Activated naive CD4-positive, alpha-beta T cell treated with anti-CD3 and anti-CD28 coated beads for 36 hours (primary cell): ENCODE results near the gene ASXL2. TPM values are rescaled to one million over a fixed set of nuclear protein-coding genes. Genes with fewer than 3 reads are reported as not detected.
"Not testable (repeated sequence)": the region's sequence is repeated elsewhere in the genome, so short reads cannot be mapped to it uniquely, and the experiment has no call there.

ENCODE experiments used
- CTCF ChIA-PET: fragments of 350-600 bp; sonication (Branson Sonifier 250); formaldehyde crosslinking; loops from one replicate; lab custom pipeline; 2021; ENCODE audit warnings: antibody characterized with exemption; lab: Charles Lee
- DNase-seq: peaks from one replicate; pipeline ENCODE4 v3.0.0-alpha.2; 2020
- H3K27ac Mint-ChIP-seq: one replicate; pipeline ENCODE4 v1.8.0; 2021; ENCODE audit warnings: mild to moderate bottlenecking, mixed read lengths
- H3K27me3 Mint-ChIP-seq: one replicate; pipeline ENCODE4 v1.8.0; 2021; ENCODE audit warnings: low read depth, mixed read lengths
- H3K36me3 Mint-ChIP-seq: one replicate; pipeline ENCODE4 v1.8.0; 2021; ENCODE audit warnings: low read depth, mixed read lengths
- H3K4me1 Mint-ChIP-seq: one replicate; pipeline ENCODE4 v1.8.0; 2021; ENCODE audit warnings: low read depth, mixed read lengths
- H3K4me3 Mint-ChIP-seq: one replicate; pipeline ENCODE4 v1.8.0; 2021; ENCODE audit warnings: mild to moderate bottlenecking, moderate library complexity, mixed read lengths
- H3K9me3 Mint-ChIP-seq: one replicate; pipeline ENCODE4 v1.8.0; 2021; ENCODE audit warnings: mixed read lengths
- intact Hi-C: fragments of 100-400 bp; cut with micrococcal nuclease; formaldehyde crosslinking; loops from one replicate; pipeline ENCODE4 v1.15.1; 2023
- total RNA-seq, 2 experiments: library from RNA; stranded (reverse); gene quantifications; one replicate each; pipeline ENCODE4 v1.2.3, GENCODE V29; 2021

Gene ASXL2
- total RNA-seq, 2 experiments from 2014 or later = 25.2 to 29.1 TPM

GRCh38 chr2:25712455-25712854 lies 165.8 kb downstream of the ASXL2 start:
- H3K36me3 Mint-ChIP-seq = no peaks in the 10 kb centered on the region
- no peak overlapping the region for H3K4me3 Mint-ChIP-seq
- intact Hi-C loops = no loop called here
- peaks cover 4% of the 10 kb centered on the region for H3K27me3 Mint-ChIP-seq
- H3K9me3 Mint-ChIP-seq = no peaks in the 10 kb centered on the region
- CTCF ChIA-PET = interaction anchor here (5.4 kb wide), 1 partner anchor 13 kb away, joined by 38 read pairs; no protein-coding TSS in a partner anchor
- H3K4me1 Mint-ChIP-seq = peaks cover 7% of the 10 kb centered on the region
- DNase-seq = no peak
- H3K27ac Mint-ChIP-seq = no peak overlapping the region

- Mint-ChIP-seq H3K9me3 (no peaks in the 10 kb centered on the region), H3K4me1 (peaks cover 7% of the 10 kb centered on the region), H3K27me3 (peaks cover 4% of the 10 kb centered on the region), H3K27ac (no peak overlapping the region), H3K4me3 (peak overlapping the region; percentile 13), H3K36me3 (no peaks in the 10 kb centered on the region)
- no peak for DNase-seq
- CTCF ChIA-PET = interaction anchor here (0.6 to 5.4 kb wide), 2 partner anchors 12 to 294 kb away, joined by 6 to 38 read pairs; no protein-coding TSS in a partner anchor
- intact Hi-C loops = no loop called here
Observed at GRCh38 chr2:25711675-25712354, 166.5 kb downstream of the ASXL2 start.

DNA sequence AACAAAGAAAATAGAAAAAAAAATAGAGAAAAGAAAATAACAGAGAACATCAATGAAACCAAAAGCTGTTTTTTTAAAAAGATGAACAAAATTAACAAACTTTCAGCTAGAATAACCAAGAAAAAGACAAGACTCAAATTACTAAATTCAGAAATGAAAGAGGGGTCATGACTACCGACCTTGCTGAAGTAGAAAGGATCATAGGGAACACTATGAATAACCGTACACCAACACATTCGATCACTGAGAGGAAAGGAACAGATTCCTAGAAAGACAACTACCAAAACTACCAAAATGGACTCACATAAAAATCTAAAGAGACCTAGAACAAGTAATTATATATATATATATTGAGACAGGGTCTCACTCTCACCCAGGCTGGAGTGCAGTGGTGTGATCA lies 167.5 kb downstream of the ASXL2 start:
- Mint-ChIP-seq H3K27me3 (peaks cover 4% of the 10 kb centered on the region), H3K27ac (no peak overlapping the region), H3K36me3 (no peaks in the 10 kb centered on the region), H3K4me1 (peaks cover 7% of the 10 kb centered on the region), H3K9me3 (no peaks in the 10 kb centered on the region), H3K4me3 (no peak overlapping the region)
- no peak for DNase-seq
- CTCF ChIA-PET = interaction anchor here (0.6 to 5.4 kb wide), 3 partner anchors 9 to 147 kb away, joined by 3 to 38 read pairs (median 3); no protein-coding TSS in a partner anchor
- intact Hi-C loops = no loop called here

DNA sequence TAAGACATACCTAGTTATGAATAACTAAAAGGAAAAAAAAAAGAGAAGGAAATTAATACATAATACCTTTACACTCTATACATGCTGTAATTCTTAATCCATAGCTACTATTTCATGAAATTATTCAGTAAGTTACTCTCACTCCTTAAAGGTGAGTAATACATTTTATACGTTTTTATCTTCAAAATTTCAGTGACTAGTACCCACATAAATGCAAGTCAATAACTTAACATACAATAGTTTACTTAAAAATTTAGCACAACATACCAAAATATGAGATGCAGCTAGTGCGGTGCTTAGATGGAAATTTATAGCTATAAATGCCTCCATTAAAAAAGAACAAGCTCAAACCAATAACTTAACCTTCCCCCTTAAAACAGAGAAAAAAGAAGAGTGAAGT lies 168.9 kb downstream of the ASXL2 start:
- H3K9me3 Mint-ChIP-seq = no peaks in the 10 kb centered on the region
- H3K27me3 Mint-ChIP-seq = peaks cover 4% of the 10 kb centered on the region
- no peak overlapping the region for H3K4me3 Mint-ChIP-seq
- intact Hi-C loops = no loop called here
- H3K4me1 Mint-ChIP-seq = peaks cover 7% of the 10 kb centered on the region
- no peaks in the 10 kb centered on the region for H3K36me3 Mint-ChIP-seq
- H3K27ac Mint-ChIP-seq = no peak overlapping the region
- CTCF ChIA-PET = interaction anchor here (0.6 to 5.4 kb wide), 4 partner anchors 10 to 435 kb away, joined by 3 to 38 read pairs (median 4); no protein-coding TSS in a partner anchor
- no peak for DNase-seq

GRCh38 chr2:25707927-25708590 lies 170.2 kb downstream of the ASXL2 start:
- intact Hi-C loops = no loop called here
- peaks cover 7% of the 10 kb centered on the region for H3K4me1 Mint-ChIP-seq
- peaks cover 4% of the 10 kb centered on the region for H3K27me3 Mint-ChIP-seq
- no peaks in the 10 kb centered on the region for H3K36me3 Mint-ChIP-seq
- no peak for DNase-seq
- H3K27ac Mint-ChIP-seq = no peak overlapping the region
- no peak overlapping the region for H3K4me3 Mint-ChIP-seq
- H3K9me3 Mint-ChIP-seq = no peaks in the 10 kb centered on the region
- CTCF ChIA-PET = interaction anchor here (0.6 to 5.4 kb wide), 4 partner anchors 8 to 75 kb away, joined by 3 to 38 read pairs (median 4); no protein-coding TSS in a partner anchor

- H3K9me3 Mint-ChIP-seq, H3K36me3 Mint-ChIP-seq, intact Hi-C loops, H3K4me1 Mint-ChIP-seq, H3K4me3 Mint-ChIP-seq, H3K27me3 Mint-ChIP-seq, DNase-seq, H3K27ac Mint-ChIP-seq, CTCF ChIA-PET: not testable (repeated sequence)
Observed at GRCh38 chr2:25705575-25705974, 172.7 kb downstream of the ASXL2 start.

GRCh38 chr2:25701801-25702200 lies 176.5 kb downstream of the ASXL2 start:
- DNase-seq = no peak
- no peak overlapping the region for H3K4me3 Mint-ChIP-seq
- no peaks in the 10 kb centered on the region for H3K27me3 Mint-ChIP-seq
- no peaks in the 10 kb centered on the region for H3K36me3 Mint-ChIP-seq
- no peaks in the 10 kb centered on the region for H3K9me3 Mint-ChIP-seq
- intact Hi-C loops = no loop called here
- CTCF ChIA-PET = interaction anchor here (0.6 to 5.2 kb wide), 5 partner anchors 8 to 394 kb away, joined by 3 to 65 read pairs (median 5); no protein-coding TSS in a partner anchor
- no peaks in the 10 kb centered on the region for H3K4me1 Mint-ChIP-seq
- no peak overlapping the region for H3K27ac Mint-ChIP-seq

DNA sequence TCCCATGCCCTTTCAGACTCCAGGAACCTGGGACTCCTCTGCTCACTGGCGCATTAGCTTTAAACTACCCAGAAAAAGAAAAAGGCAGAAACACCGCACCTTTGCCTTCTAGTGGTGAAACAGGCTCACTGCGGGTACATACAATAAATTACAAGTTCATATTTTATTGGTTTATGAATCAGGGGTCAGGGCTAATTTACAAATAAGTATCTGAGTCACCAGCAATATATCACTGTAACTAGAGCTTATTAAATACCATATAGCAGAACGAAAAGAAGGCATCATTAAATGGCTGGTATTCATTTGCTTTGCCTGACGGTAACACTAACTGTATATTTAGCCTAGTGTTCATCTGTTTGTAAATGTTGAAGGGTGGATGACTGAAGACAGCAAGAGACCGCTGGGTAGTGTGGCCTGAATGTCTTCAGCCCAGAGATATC lies 178.0 kb downstream of the ASXL2 start:
- no peak overlapping the region for H3K4me3 Mint-ChIP-seq
- H3K4me1 Mint-ChIP-seq = no peaks in the 10 kb centered on the region
- H3K27ac Mint-ChIP-seq = no peak overlapping the region
- CTCF ChIA-PET = interaction anchor here (0.6 to 5.2 kb wide), 22 partner anchors 9 to 499 kb away, joined by 3 to 65 read pairs (median 4); partner anchors contain the start of gene DTNB
- no peaks in the 10 kb centered on the region for H3K36me3 Mint-ChIP-seq
- no peaks in the 10 kb centered on the region for H3K27me3 Mint-ChIP-seq
- intact Hi-C loops = loop anchor here (1.0 kb wide), 1 partner anchor 93 kb away; no protein-coding TSS in a partner anchor
- H3K9me3 Mint-ChIP-seq = no peaks in the 10 kb centered on the region
- peak; percentile 53 for DNase-seq

GRCh38 chr2:25699216-25699615 lies 179.1 kb downstream of the ASXL2 start:
- intact Hi-C loops = no loop called here
- Mint-ChIP-seq H3K4me1 (no peaks in the 10 kb centered on the region), H3K36me3 (no peaks in the 10 kb centered on the region), H3K4me3 (no peak overlapping the region), H3K9me3 (no peaks in the 10 kb centered on the region), H3K27me3 (no peaks in the 10 kb centered on the region), H3K27ac (no peak overlapping the region)
- CTCF ChIA-PET = interaction anchor here (0.7 to 5.2 kb wide), 10 partner anchors 10 to 147 kb away, joined by 3 to 65 read pairs (median 4); partner anchors contain the start of gene DTNB
- no peak for DNase-seq

GRCh38 chr2:25698752-25699151 lies 179.5 kb downstream of the ASXL2 start:
- peak; percentile 31 for DNase-seq
- Mint-ChIP-seq H3K4me1 (no peaks in the 10 kb centered on the region), H3K27ac (no peak overlapping the region), H3K4me3 (no peak overlapping the region), H3K36me3 (no peaks in the 10 kb centered on the region), H3K27me3 (no peaks in the 10 kb centered on the region), H3K9me3 (no peaks in the 10 kb centered on the region)
- CTCF ChIA-PET = interaction anchor here (0.5 to 5.2 kb wide), 8 partner anchors 11 to 91 kb away, joined by 3 to 65 read pairs (median 5); partner anchors contain the start of gene DTNB
- intact Hi-C loops = loop anchor here (1.0 kb wide), 1 partner anchor 22 kb away; no protein-coding TSS in a partner anchor

GRCh38 chr2:25697559-25698341 lies 180.5 kb downstream of the ASXL2 start:
- Mint-ChIP-seq H3K4me1 (no peaks in the 10 kb centered on the region), H3K27ac (no peak overlapping the region), H3K9me3 (no peaks in the 10 kb centered on the region), H3K36me3 (no peaks in the 10 kb centered on the region), H3K27me3 (no peaks in the 10 kb centered on the region), H3K4me3 (no peak overlapping the region)
- intact Hi-C loops = loop anchor here (1.0 kb wide), 1 partner anchor 21 kb away; no protein-coding TSS in a partner anchor
- CTCF ChIA-PET = interaction anchor here (5.1 to 5.2 kb wide), 2 partner anchors 12 to 90 kb away, joined by 38 to 65 read pairs; no protein-coding TSS in a partner anchor
- no peak for DNase-seq
